Measurements from ENCODE around the gene TSEN2.

The TSEN2 gene

GRCh38 chr3:12451960-12452359 lies 32.3 kb upstream of the TSEN2 start:
- H3K9ac ChIP-seq (ENCODE audit: low read length) = no peak overlapping the region
- TF ChIP-seq EZH2phosphoT487 (conservative IDR thresholded peaks at IDR 0.05; ENCODE audit: low read length) (no peak), CTCF (IDR thresholded peaks at IDR 0.05; ENCODE audit: insufficient read depth, low read length, poor library complexity, severe bottlenecking) (no peak)
- no peaks in the 10 kb centered on the region for H3F3A ChIP-seq (ENCODE audit: insufficient read depth)
- no peaks in the 10 kb centered on the region for H3K9me3 ChIP-seq (ENCODE audit: insufficient read depth, low read length)
- no peaks in the 10 kb centered on the region for H3K9me2 ChIP-seq (replicated peaks; ENCODE audit: insufficient read depth, low read length)
- H3K36me3 ChIP-seq (ENCODE audit: low read length) = no peaks in the 10 kb centered on the region
- no peak overlapping the region for H3K4me2 ChIP-seq (ENCODE audit: low read depth, low read length, poor library complexity, severe bottlenecking)
- no peak overlapping the region for H3K27ac ChIP-seq (ENCODE audit: low read depth, low read length)
- no peaks in the 10 kb centered on the region for H3K79me2 ChIP-seq (ENCODE audit: insufficient read depth, low read length)
- H4K20me1 ChIP-seq (ENCODE audit: low read depth, low read length) = no peaks in the 10 kb centered on the region
- H3K4me3 ChIP-seq (ENCODE audit: insufficient read depth, low read length, poor library complexity, severe bottlenecking) = no peak overlapping the region
- H2AFZ ChIP-seq (ENCODE audit: low read depth, low read length, severe bottlenecking) = no peak overlapping the region
- no peaks in the 10 kb centered on the region for H3K27me3 ChIP-seq (ENCODE audit: low read length)

- Histone ChIP-seq H3K27ac (ENCODE audit: low read depth, low read length) (no peak overlapping the region), H3K4me3 (ENCODE audit: insufficient read depth, low read length, poor library complexity, severe bottlenecking) (no peak overlapping the region), H2AFZ (ENCODE audit: low read depth, low read length, severe bottlenecking) (no peak overlapping the region), H3K36me3 (ENCODE audit: low read length) (no peaks in the 10 kb centered on the region), H3K79me2 (ENCODE audit: insufficient read depth, low read length) (no peaks in the 10 kb centered on the region), H3K4me2 (ENCODE audit: low read depth, low read length, poor library complexity, severe bottlenecking) (no peak overlapping the region), H3K9me2 (replicated peaks; ENCODE audit: insufficient read depth, low read length) (no peaks in the 10 kb centered on the region), H3K9ac (ENCODE audit: low read length) (no peak overlapping the region), H3F3A (ENCODE audit: insufficient read depth) (no peaks in the 10 kb centered on the region), H3K27me3 (ENCODE audit: low read length) (no peaks in the 10 kb centered on the region), H4K20me1 (ENCODE audit: low read depth, low read length) (no peaks in the 10 kb centered on the region), H3K9me3 (ENCODE audit: insufficient read depth, low read length) (no peaks in the 10 kb centered on the region)
- TF ChIP-seq CTCF (IDR thresholded peaks at IDR 0.05; ENCODE audit: insufficient read depth, low read length, poor library complexity, severe bottlenecking) (no peak), EZH2phosphoT487 (conservative IDR thresholded peaks at IDR 0.05; ENCODE audit: low read length) (no peak)
These were observed 31.6 kb upstream of the TSEN2 start for GRCh38 chr3:12452361-12453330.

- Histone ChIP-seq H4K20me1 (ENCODE audit: low read depth, low read length) (no peaks in the 10 kb centered on the region), H3K27me3 (ENCODE audit: low read length) (no peaks in the 10 kb centered on the region), H3K36me3 (ENCODE audit: low read length) (no peaks in the 10 kb centered on the region), H3K9ac (ENCODE audit: low read length) (no peak overlapping the region), H3K9me3 (ENCODE audit: insufficient read depth, low read length) (no peaks in the 10 kb centered on the region), H3K4me3 (ENCODE audit: insufficient read depth, low read length, poor library complexity, severe bottlenecking) (no peak overlapping the region), H3K79me2 (ENCODE audit: insufficient read depth, low read length) (no peaks in the 10 kb centered on the region), H3K9me2 (replicated peaks; ENCODE audit: insufficient read depth, low read length) (no peaks in the 10 kb centered on the region), H2AFZ (ENCODE audit: low read depth, low read length, severe bottlenecking) (no peak overlapping the region), H3K27ac (ENCODE audit: low read depth, low read length) (no peak overlapping the region), H3K4me2 (ENCODE audit: low read depth, low read length, poor library complexity, severe bottlenecking) (no peak overlapping the region), H3F3A (ENCODE audit: insufficient read depth) (no peaks in the 10 kb centered on the region)
- no peak for TF ChIP-seq CTCF (IDR thresholded peaks at IDR 0.05; ENCODE audit: insufficient read depth, low read length, poor library complexity, severe bottlenecking)
- no peak for TF ChIP-seq EZH2phosphoT487 (conservative IDR thresholded peaks at IDR 0.05; ENCODE audit: low read length)
These were observed 30.0 kb upstream of the TSEN2 start for GRCh38 chr3:12454076-12454815.
